Activated CD4-positive, alpha-beta T cell treated with anti-CD3 and anti-CD28 coated beads, Interleukin-2, amount 50 U/mL, for 4 hours (primary cell): Measurements from ENCODE around the gene XCL2.
"Not testable (repeated sequence)": the region's sequence is repeated elsewhere in the genome, so short reads cannot be mapped to it uniquely, and the experiment has no call there.

Experiments used
- DNase-seq, 2 experiments: peaks; one replicate each; pipeline ENCODE4 v3.0.0-alpha.2; 2020

XCL2 gene

DNA sequence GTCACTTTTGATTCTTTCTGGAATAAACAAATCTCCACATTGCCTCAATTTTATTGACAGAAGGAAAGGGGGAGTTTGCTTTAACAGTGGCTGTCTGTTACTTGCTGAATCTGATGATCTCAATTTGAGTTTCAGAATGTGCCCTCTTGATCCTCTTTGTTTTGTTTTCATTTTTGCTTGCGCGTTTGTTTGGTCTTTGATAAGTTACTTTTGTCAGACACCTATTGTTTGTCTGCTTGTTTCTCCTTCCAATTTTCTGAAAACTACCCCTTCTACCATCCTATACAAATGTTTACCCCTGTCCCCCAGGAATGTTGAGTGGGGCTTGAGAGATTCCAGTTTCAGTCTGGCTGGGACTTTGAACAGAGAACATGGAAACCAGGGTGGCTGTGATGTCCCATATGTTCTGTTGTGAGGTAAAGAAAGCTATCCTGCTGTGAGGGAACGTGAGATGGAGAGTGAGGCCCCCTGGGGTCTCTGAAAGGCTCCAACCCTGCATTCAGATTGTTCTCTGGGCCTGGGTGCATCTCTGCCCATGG lies 11.8 kb upstream of the XCL2 start:
- no peak for DNase-seq

- no peak for DNase-seq
Observed at GRCh38 chr1:168554603-168555483, 11.0 kb upstream of the XCL2 start.

GRCh38 chr1:168553680-168554553 lies 10.1 kb upstream of the XCL2 start:
- DNase-seq = no peak

GRCh38 chr1:168552961-168553360 lies 9.2 kb upstream of the XCL2 start:
- no peak for DNase-seq

GRCh38 chr1:168551688-168552087 lies 7.9 kb upstream of the XCL2 start:
- DNase-seq = no peak

DNA sequence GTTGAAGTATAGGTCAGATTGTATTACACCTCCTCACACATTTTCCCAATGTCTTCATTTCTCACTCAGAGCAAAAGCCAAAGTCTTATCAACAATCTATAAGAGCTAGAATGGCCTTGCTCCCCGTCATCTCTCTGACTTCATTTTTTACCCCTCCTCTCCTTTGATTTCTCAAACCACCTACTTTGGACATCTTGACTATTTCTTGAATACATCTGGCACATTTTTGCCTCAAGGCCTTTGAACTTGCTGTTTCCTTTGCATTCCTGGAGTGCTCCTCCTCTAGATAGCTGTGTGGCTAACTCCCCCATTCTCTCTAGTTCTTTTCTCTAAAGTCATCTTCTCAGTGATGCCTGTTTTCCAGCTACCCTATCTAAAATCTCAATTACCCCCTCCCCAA lies 7.2 kb upstream of the XCL2 start:
- DNase-seq = no peak

- DNase-seq = not testable (repeated sequence)
Observed at GRCh38 chr1:168546553-168546895, 2.7 kb upstream of the XCL2 start.

DNA sequence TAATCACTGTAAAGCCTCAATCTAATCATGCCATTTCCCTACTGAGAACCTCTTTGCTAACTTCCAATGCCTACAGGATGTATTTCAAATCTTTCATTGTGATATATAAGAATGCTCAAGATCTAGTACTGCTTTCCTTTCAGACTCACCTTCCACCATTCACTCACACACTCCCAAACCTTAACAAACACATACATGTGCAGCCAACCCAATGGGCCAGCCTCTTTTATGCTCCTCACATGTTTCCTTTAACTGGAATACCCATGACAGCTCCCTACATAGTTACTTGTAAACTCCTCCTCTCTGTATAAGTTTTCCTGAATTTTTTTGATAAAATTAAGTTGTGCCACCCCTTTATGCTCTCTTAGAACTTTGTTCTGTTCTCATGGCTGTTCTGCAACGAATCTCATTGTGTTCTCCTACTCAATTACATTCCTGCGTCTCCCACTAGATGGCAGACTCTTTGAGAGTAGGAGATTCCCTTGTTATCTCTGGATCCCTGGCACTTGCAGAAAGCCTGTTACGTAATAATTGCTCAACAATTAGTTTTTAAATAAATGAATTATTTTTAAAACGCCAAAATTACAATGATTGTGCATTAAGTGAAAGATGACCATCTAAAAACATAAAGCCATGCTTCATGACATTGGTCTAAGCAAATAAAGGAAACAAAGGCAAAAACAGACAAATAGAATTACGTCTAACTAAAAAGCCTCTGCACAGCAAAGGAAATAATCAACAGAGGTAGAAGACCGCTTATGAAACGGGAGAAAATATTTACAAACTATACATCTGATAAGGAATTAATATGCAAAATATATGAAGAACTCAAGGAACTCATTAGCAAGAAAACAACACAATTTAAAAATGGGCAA lies 2.1 kb upstream of the XCL2 start:
- DNase-seq = not testable (repeated sequence)

DNA sequence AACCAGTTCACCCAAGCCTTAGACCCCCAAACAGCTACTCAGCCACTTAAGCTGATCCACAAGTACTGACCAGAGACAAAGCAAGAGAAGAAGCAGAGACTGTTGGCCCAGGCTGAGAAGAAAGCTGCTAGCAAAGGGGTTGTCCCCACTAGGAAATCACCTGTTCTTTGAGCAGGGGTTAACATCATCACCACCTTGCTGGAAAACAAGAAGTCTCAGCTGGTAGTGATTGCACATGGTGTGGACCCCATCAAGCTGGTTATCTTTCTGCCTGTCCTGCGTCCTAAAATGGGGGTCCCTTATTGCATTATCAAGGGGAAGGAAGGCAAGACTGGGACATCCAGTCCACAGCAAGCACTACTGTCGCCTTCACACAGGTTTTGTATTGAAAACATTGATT lies 819 bp downstream of the XCL2 start:
- not testable (repeated sequence) for DNase-seq

DNA sequence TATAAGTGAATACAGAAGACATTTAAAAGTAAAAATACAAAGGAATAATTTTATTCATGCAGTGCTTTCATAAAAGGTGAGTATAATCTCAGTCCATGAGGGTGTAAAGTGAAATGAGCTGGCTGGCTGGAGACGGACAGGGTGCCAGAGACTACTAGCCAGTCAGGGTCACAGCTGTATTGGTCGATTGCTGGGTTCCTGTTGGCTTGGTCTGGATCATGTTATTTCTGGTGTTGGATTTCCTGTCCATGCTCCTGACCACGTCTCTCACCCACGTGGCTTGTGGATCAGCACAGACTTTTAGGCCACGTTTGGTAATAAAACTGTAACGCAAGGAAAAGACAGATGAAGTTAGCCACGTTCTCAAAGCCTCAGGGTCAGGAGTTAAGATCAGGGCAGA lies 3.0 kb downstream of the XCL2 start:
- not testable (repeated sequence) for DNase-seq

- no peak for DNase-seq
Observed at GRCh38 chr1:168535536-168535935, 8.3 kb downstream of the XCL2 start.

DNA sequence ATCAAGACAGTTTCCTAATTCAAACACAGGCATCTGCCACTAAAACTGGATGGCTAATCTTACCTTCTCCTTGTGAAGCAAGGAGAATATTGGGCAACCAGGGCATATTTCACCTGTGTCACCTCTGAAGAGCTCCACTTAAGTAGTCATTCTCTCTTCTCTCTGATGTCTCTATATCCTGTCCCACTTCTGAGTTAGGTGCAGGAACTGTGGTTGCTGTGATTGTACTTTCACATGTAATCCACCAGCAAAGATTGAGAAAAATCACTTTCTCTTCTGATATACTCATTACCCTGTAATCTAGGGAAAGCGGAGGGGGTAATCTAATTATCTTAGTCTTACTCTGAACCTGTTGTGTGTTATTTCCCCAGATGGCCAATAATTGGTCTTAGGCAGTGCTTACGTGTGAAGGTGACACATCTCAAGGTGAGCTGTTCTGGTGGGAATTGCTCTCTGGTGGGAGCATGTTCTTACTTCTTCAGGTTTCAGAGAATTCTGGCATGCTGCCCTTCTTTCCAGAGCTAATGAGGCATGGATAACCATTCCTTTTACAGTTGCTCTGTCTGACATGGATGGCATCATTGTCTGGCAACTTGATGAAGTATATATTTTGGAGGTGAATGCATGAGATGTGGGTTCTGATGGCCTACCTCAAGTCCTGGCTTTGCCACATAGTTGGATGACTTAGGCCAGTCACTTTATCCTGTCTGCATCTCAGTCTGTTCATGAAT lies 12.0 kb downstream of the XCL2 start:
- DNase-seq = no peak

DNA sequence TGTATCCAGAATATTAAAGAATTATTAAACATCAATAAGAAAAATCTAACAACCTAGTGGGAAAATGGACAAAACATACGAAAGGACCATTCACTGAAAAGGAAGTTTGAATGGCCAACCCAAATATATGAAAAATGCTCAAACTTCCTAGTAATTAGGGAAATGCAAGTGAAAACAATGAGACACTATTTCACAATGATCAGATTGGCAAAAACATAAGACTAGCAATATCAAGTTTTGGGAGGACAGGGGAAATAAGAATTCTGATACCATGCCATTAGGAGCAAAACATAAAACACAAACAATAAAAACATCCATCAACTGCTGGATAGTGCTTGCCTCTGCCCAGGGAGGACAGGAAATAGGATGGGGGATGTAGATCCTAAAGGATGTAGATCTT lies 14.3 kb downstream of the XCL2 start:
- no peak for DNase-seq

DNA sequence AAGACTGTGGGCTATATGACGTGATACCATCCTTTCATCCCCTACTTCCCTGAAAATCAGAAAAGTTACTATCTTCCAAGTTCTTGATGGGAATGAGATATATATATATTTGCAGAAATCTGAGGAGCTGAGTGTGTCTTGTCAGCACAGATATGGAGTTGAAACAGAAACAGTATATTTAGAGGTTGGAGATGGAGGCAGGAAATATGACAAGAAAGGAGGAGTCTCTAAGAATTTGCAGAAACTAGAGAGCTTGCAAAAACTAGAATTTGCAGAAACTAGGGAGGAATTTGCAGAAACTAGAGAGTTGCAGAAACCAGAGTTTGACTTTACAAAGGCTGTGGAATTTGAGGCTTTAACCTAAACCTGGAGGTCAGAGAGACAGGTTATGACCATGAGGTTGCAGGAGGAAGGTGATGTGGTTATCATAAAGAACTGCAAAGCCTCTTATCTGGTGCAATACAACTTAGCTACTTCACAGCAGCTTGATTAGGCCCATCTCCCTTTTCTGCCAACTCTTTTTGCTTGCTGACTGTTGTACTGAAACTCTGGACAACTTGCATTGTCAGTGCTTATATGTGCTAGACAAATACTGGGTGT lies 22.3 kb downstream of the XCL2 start:
- DNase-seq = no peak

- DNase-seq = no peak
Observed at GRCh38 chr1:168520832-168521231, 23.0 kb downstream of the XCL2 start.

- peak in 1 of 2 experiments; percentile 12 for DNase-seq
Observed at GRCh38 chr1:168520052-168520751, 23.6 kb downstream of the XCL2 start.

DNA sequence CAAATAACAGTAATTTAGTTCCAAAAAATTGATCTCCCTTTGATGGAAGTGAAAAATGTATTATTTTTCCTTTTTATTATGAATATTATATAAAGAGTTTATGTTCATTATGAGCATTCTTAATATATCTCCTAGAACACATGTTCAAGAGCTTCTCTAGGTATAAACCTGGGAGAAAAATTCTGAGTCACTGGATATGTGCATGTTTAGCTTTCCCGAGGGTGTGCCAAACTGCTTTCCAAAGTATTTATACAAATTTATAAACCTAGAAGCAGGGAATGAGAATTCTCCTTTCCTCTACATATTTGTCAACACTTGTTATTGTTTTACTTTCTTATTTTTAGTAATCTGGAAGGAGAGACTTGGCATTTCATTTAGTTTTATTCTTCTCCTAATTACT lies 25.0 kb downstream of the XCL2 start:
- DNase-seq = no peak

DNA sequence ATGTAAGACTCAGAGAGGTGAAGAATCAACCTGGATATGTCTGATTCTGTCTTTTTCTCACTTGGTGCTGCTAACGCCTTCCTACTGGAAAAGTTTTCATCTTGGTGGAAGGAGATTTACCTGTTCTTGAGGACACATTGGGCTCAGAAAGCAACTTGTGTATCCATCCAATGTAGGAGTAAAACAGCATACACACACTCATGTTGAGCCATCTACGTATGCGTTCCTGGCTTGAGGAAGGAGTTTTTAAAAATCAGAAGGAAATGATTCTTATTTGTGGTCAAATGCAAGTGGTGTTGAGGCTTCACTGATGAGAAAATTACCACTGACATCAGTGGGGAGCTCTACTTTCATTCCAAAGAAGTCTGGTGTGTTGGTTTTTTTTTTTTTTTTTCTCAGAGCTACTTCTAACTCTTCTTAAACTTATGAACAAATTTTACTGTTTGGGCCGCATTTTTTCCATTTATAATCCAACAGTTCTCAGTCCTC lies 25.6 kb downstream of the XCL2 start:
- DNase-seq = no peak

DNA sequence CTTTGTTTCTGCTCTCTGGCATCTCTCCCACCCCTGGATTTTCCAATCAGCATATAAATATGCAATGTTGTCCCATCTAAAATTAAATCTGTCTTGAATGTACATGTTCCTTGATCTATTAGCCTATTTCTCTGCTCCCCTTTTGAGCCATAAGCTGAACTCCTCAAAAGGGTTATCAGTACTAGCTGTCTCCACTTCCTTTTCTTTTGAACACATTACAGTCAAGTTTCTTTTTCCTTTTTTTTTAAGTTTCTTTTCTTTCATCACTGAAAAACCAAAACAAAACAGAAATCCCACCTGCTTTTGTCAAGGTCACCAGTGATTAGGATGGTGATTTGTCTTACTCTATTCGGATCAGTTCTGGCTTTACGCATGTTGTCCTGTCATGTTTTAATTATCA lies 29.3 kb downstream of the XCL2 start:
- no peak for DNase-seq

DNA sequence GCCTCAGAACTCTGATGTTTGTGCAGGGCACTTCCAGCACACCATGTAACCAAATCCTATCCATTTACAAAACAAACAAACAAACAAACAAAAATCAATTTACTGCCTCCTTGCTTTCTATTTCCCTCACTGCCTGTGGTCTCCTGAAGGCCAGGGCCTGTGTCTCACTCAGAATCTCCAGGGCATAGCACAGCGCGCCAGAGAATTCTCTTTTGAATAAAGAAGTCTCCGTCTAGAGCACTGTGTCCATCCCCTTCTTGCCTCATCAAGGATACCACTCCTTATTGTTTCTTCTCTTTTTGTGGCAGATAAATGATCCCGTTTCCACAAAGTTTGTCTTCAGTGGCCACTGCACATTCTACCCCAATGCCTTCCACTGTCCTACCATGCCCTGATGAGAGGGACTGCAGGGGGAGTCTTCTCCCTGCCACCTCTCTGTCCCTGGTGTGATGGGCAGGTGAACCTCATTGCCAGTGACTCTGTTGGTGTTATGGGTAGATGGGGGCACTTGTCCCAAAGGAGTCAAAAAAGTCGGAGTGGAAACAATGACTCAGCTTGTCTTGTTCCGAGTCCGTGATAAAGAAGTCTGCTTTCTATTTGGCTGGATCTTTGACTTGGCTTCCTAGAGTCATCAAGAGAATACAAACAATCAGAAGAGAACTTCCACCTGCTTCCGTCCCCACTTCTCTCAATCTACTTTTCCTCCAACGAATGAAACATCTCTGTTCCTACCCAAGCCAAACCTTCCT lies 30.0 kb downstream of the XCL2 start:
- DNase-seq = no peak
